Activated CD4-positive, alpha-beta T cell treated with anti-CD3 and anti-CD28 coated beads, Interleukin-2, amount 10 ng/mL, durations not matched to agents 7 days and 5 days (primary cell): ENCODE measurements around the gene UNC13C. TPM values are rescaled to one million over a fixed set of nuclear protein-coding genes. Genes with fewer than 3 reads are reported as not detected.
"Not testable (repeated sequence)": the region's sequence is repeated elsewhere in the genome, so short reads cannot be mapped to it uniquely, and the experiment has no call there.

Source experiments
- CTCF ChIA-PET: fragments of 350-600 bp; sonication (Branson Sonifier 250); formaldehyde crosslinking; loops from one replicate; lab custom pipeline; 2021; ENCODE audit warnings: antibody characterized with exemption; lab: Charles Lee
- POLR2A ChIA-PET: fragments of 350-600 bp; sonication (Branson Sonifier 250); formaldehyde crosslinking; loops from one replicate; lab custom pipeline; 2021; ENCODE audit warnings: antibody characterized with exemption; lab: Charles Lee
- DNase-seq: peaks from one replicate; pipeline ENCODE4 v3.0.0-alpha.2; 2020
- H3K27ac Mint-ChIP-seq: one replicate; pipeline ENCODE4 v1.8.0; 2021; ENCODE audit warnings: mild to moderate bottlenecking, moderate library complexity, mixed read lengths
- H3K27me3 Mint-ChIP-seq: one replicate; pipeline ENCODE4 v1.8.0; 2021; ENCODE audit warnings: mixed read lengths
- H3K36me3 Mint-ChIP-seq: one replicate; pipeline ENCODE4 v1.8.0; 2021; ENCODE audit warnings: low read depth, mixed read lengths
- H3K4me1 Mint-ChIP-seq: one replicate; pipeline ENCODE4 v1.8.0; 2021; ENCODE audit warnings: mixed read lengths
- H3K4me3 Mint-ChIP-seq: one replicate; pipeline ENCODE4 v1.8.0; 2021; ENCODE audit warnings: mild to moderate bottlenecking, moderate library complexity, mixed read lengths
- H3K9me3 Mint-ChIP-seq: one replicate; pipeline ENCODE4 v1.8.0; 2021; ENCODE audit warnings: mixed read lengths
- total RNA-seq, 2 experiments: library from RNA; stranded (reverse); gene quantifications; one replicate each; pipeline ENCODE4 v1.2.3, GENCODE V29; 2021

The UNC13C gene
- total RNA-seq, 2 experiments from 2014 or later: not detected

- no peaks in the 10 kb centered on the region for H3K27me3 Mint-ChIP-seq
- H3K9me3 Mint-ChIP-seq: peaks cover 7% of the 10 kb centered on the region
- no peaks in the 10 kb centered on the region for H3K36me3 Mint-ChIP-seq
- ChIA-PET CTCF (no interaction called here), POLR2A (no interaction called here)
- no peak overlapping the region for H3K27ac Mint-ChIP-seq
- no peak overlapping the region for H3K4me3 Mint-ChIP-seq
- no peaks in the 10 kb centered on the region for H3K4me1 Mint-ChIP-seq
- no peak for DNase-seq
Measured at GRCh38 chr15:54354341-54354740, 376.1 kb downstream of the UNC13C start.

GRCh38 chr15:54364961-54365360 is 386.7 kb downstream of the UNC13C start:
- ChIA-PET POLR2A (no interaction called here), CTCF (no interaction called here)
- H3K36me3 Mint-ChIP-seq: no peaks in the 10 kb centered on the region
- H3K27ac Mint-ChIP-seq: no peak overlapping the region
- no peaks in the 10 kb centered on the region for H3K4me1 Mint-ChIP-seq
- peaks cover 8% of the 10 kb centered on the region for H3K9me3 Mint-ChIP-seq
- no peaks in the 10 kb centered on the region for H3K27me3 Mint-ChIP-seq
- no peak for DNase-seq
- no peak overlapping the region for H3K4me3 Mint-ChIP-seq

DNA sequence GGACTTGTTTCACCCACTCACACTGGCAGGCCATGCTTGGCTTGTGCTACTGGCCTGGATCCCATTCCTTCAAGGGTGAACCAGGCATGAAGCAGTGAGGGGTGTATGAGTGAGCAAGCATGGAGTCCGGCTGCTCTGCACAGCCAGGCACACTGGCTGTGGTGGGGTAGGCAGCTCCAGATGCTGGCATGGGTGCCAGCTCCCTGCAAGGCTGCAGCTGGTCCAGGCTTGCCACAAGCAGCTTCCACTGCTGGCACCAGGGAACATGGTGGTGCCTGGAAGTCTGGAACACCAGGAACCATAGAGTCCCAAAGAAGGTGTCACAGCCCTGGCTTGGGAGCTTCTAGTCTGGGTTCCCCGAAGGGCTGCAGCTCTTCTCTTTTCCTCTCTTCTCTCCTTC is 395.1 kb downstream of the UNC13C start:
- no peaks in the 10 kb centered on the region for H3K27me3 Mint-ChIP-seq
- H3K4me3 Mint-ChIP-seq: no peak overlapping the region
- H3K27ac Mint-ChIP-seq: no peak overlapping the region
- ChIA-PET CTCF (no interaction called here), POLR2A (no interaction called here)
- no peaks in the 10 kb centered on the region for H3K9me3 Mint-ChIP-seq
- no peaks in the 10 kb centered on the region for H3K4me1 Mint-ChIP-seq
- DNase-seq: no peak
- H3K36me3 Mint-ChIP-seq: no peaks in the 10 kb centered on the region

GRCh38 chr15:54374184-54374952 is 396.1 kb downstream of the UNC13C start:
- Mint-ChIP-seq H3K36me3 (no peaks in the 10 kb centered on the region), H3K4me3 (no peak overlapping the region), H3K4me1 (no peaks in the 10 kb centered on the region), H3K9me3 (no peaks in the 10 kb centered on the region), H3K27ac (no peak overlapping the region), H3K27me3 (no peaks in the 10 kb centered on the region)
- CTCF ChIA-PET: no interaction called here
- DNase-seq: no peak
- POLR2A ChIA-PET: no interaction called here

DNA sequence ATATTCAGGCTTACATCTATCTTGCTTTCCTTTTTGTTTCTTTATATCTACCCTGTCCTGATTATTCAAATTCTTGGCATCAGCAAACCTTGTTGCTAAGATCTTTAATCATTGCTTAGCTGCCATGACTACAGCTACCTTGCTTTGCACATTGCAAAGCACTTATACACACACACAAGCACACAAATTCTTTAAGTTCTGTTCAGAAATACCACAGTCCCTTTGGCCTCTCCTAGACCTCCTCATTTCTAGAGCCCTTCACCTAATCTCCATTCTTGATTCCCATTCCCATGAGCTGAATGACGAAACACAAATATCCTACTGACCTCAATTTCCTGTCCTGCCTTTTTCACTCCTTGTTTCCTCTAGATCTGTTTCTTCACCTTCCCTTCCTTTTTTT is 409.6 kb downstream of the UNC13C start:
- ChIA-PET POLR2A (no interaction called here), CTCF (no interaction called here)
- DNase-seq: no peak
- Mint-ChIP-seq H3K27ac (no peak overlapping the region), H3K4me1 (no peaks in the 10 kb centered on the region), H3K27me3 (no peaks in the 10 kb centered on the region), H3K9me3 (no peaks in the 10 kb centered on the region), H3K36me3 (no peaks in the 10 kb centered on the region), H3K4me3 (no peak overlapping the region)

DNA sequence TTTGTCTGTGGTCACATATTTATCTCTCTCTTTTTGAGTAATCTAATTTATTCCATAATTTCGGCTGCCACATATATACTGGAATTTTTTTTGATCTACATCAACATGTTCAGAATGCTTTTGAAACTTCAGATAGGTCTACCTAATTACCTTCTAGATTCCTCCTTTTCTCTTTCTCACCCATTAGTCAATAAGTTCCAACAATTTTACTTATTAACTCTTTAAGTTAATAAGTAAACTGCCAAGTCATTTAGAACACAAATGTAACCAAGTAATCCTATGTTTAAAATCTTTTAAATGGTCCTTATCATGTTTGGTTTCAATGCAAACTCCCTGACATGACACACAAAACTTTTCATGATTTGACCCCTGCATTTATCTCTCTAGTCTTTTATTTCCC is 410.5 kb downstream of the UNC13C start:
- POLR2A ChIA-PET: no interaction called here
- no peaks in the 10 kb centered on the region for H3K36me3 Mint-ChIP-seq
- no peaks in the 10 kb centered on the region for H3K9me3 Mint-ChIP-seq

DNA sequence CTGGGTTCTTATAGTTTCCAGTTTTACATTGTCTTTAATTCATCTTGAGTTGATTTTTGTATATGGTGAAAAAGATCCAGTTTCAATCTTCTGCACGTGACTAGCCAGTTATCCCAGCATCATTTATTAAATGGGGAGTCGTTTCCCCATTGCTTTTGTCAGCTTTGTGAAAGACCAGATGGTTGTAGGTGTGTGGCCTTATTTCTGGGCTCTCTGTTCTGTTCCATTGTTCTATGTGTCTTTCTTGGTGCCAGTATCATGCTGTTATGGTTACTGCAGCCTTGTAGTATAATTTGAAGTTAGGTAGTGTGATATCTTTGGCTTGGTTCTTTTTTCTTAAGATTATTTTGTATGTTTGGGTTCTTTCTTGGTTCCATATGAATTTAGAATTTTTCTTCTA is 432.2 kb downstream of the UNC13C start:
- H3K9me3 Mint-ChIP-seq: no peaks in the 10 kb centered on the region
- H3K27ac Mint-ChIP-seq: no peak overlapping the region
- H3K4me3 Mint-ChIP-seq: no peak overlapping the region
- CTCF ChIA-PET: no interaction called here
- DNase-seq: no peak
- no peaks in the 10 kb centered on the region for H3K36me3 Mint-ChIP-seq
- H3K4me1 Mint-ChIP-seq: no peaks in the 10 kb centered on the region
- POLR2A ChIA-PET: no interaction called here
- no peaks in the 10 kb centered on the region for H3K27me3 Mint-ChIP-seq

More for the DNA sequence above, 410.5 kb downstream of the UNC13C start:
- Mint-ChIP-seq H3K4me3 (no peak overlapping the region), H3K27ac (no peak overlapping the region), H3K4me1 (no peaks in the 10 kb centered on the region), H3K27me3 (no peaks in the 10 kb centered on the region)
- DNase-seq: no peak
- CTCF ChIA-PET: no interaction called here

GRCh38 chr15:54424171-54424570 is 445.9 kb downstream of the UNC13C start:
- H3K36me3 Mint-ChIP-seq: no peaks in the 10 kb centered on the region
- no peaks in the 10 kb centered on the region for H3K4me1 Mint-ChIP-seq
- ChIA-PET POLR2A (no interaction called here), CTCF (no interaction called here)
- DNase-seq: no peak
- H3K4me3 Mint-ChIP-seq: no peak overlapping the region
- H3K27me3 Mint-ChIP-seq: no peaks in the 10 kb centered on the region
- no peak overlapping the region for H3K27ac Mint-ChIP-seq
- H3K9me3 Mint-ChIP-seq: peaks cover 5% of the 10 kb centered on the region

DNA sequence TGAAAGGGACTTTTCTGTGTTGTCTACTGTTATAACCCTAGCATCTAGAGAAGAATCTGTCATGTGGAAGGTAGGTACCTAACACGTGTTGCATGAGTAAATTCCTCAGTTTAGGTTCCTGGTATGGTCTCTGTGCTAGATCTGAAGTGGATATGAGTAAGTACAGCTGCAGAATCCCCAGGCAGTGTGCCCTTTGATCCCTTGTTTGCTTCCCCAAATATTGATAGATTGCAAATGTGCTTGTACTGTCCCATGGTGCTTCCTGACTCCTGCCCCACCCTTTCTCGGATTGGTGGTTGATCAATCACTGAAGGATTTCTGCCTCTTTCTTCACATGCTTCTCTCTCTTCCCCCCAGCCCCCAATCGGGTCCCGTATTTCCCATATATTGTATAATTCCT is 450.4 kb downstream of the UNC13C start:
- ChIA-PET POLR2A (no interaction called here), CTCF (interaction anchor here (0.7 kb wide), 1 partner anchor 90 kb away, joined by 3 read pairs; no protein-coding TSS in a partner anchor)
- DNase-seq: no peak
- Mint-ChIP-seq H3K36me3 (no peaks in the 10 kb centered on the region), H3K4me3 (no peak overlapping the region), H3K27me3 (no peaks in the 10 kb centered on the region), H3K4me1 (no peaks in the 10 kb centered on the region), H3K9me3 (peaks cover 5% of the 10 kb centered on the region), H3K27ac (no peak overlapping the region)

GRCh38 chr15:54450288-54450687 is 472.0 kb downstream of the UNC13C start:
- H3K27ac Mint-ChIP-seq, H3K4me3 Mint-ChIP-seq, H3K27me3 Mint-ChIP-seq, H3K4me1 Mint-ChIP-seq, CTCF ChIA-PET, H3K36me3 Mint-ChIP-seq, POLR2A ChIA-PET, DNase-seq: not testable (repeated sequence)
- peaks cover 21% of the 10 kb centered on the region for H3K9me3 Mint-ChIP-seq

DNA sequence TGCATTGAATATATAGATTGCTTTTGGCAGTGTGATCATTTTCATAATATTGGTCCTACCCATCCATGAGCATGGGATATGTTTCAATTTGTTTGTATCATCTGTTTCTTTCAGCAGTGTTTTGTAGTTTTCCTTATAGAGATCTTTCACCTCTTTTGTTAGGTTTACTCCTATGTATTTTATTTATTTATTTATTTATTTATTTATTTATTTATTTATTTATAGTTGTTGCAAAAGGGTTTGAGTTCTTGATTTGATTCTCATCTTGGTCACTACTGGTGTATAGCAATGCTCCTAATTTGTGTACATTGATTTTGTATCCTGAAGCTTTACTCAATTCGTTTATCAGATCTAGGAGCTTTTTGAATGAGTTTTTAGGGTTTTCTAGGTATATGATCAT is 478.2 kb downstream of the UNC13C start:
- Mint-ChIP-seq H3K9me3 (peaks cover 29% of the 10 kb centered on the region), H3K36me3 (no peaks in the 10 kb centered on the region), H3K27ac (no peak overlapping the region), H3K4me1 (no peaks in the 10 kb centered on the region), H3K4me3 (no peak overlapping the region), H3K27me3 (no peaks in the 10 kb centered on the region)
- CTCF ChIA-PET: no interaction called here
- POLR2A ChIA-PET: no interaction called here
- no peak for DNase-seq

DNA sequence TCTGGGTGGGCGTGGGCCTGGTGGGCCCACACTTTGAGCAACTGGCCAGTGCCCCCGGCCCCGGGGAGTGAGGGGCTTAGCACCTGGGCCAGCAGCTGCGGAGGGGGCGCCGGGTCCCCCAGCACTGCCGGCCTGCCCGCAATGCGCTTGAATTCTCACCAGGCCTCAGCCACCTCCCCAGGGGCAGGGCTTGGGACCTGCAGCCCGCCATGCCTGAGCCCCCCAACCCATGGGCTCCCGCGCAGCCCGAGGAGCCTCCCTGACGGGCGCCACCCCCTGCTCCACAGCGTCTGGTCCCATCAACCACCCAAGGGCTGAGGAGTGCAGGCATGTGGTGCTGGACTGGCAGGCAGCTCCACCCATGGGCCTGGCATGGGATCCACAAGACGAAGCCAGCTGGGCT is 484.3 kb downstream of the UNC13C start:
- Mint-ChIP-seq H3K9me3 (peaks cover 8% of the 10 kb centered on the region), H3K4me1 (no peaks in the 10 kb centered on the region), H3K27ac (no peak overlapping the region), H3K36me3 (no peaks in the 10 kb centered on the region), H3K4me3 (no peak overlapping the region), H3K27me3 (no peaks in the 10 kb centered on the region)
- DNase-seq: no peak
- POLR2A ChIA-PET: no interaction called here
- CTCF ChIA-PET: no interaction called here

DNA sequence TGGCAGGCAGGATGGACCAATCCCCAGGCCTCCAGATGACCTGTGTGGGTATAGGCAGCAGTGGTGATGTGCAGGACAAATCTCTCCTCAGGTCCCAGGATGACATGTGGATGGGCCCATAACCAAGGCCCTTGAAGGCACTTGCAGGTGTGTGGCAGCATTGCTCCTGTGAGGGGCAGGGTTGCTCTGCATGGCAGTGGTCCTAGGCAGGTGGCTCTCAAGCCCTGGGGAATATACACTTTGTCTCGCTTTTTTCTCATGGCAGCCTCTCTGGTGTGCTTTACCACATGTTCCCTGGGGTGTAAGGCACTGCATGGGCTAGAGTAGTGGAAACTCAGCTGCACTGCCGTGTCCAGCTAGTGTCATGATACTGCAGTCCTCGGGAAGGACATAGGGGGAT is 503.6 kb downstream of the UNC13C start:
- peaks cover 2% of the 10 kb centered on the region for H3K9me3 Mint-ChIP-seq
- no peaks in the 10 kb centered on the region for H3K27me3 Mint-ChIP-seq
- POLR2A ChIA-PET: no interaction called here
- no peak overlapping the region for H3K4me3 Mint-ChIP-seq
- H3K36me3 Mint-ChIP-seq: no peaks in the 10 kb centered on the region
- H3K4me1 Mint-ChIP-seq: no peaks in the 10 kb centered on the region
- DNase-seq: no peak
- CTCF ChIA-PET: no interaction called here
- no peak overlapping the region for H3K27ac Mint-ChIP-seq

GRCh38 chr15:54482251-54482650 is 504.0 kb downstream of the UNC13C start:
- no peaks in the 10 kb centered on the region for H3K36me3 Mint-ChIP-seq
- CTCF ChIA-PET: no interaction called here
- H3K4me1 Mint-ChIP-seq: no peaks in the 10 kb centered on the region
- H3K9me3 Mint-ChIP-seq: peaks cover 2% of the 10 kb centered on the region
- H3K4me3 Mint-ChIP-seq: no peak overlapping the region
- DNase-seq: no peak
- POLR2A ChIA-PET: no interaction called here
- H3K27ac Mint-ChIP-seq: no peak overlapping the region
- no peaks in the 10 kb centered on the region for H3K27me3 Mint-ChIP-seq
